Cardiac fibroblast (primary cell): ENCODE data around the gene WNT10A.
"Not testable (repeated sequence)": the region's sequence is repeated elsewhere in the genome, so short reads cannot be mapped to it uniquely, and the experiment has no call there.

Experiments
- DNase-seq, 2 donors: peaks; one replicate each; pipeline versions ENCODE4 v3.0.0 to v3.0.0-alpha.2; 2010; ENCODE audit warnings: low read depth in 2 of 2
- H3K4me3 ChIP-seq, 2 donors: replicated peaks in 1 of 2; 1 replicate in 1 of 2; 2 replicates in 1 of 2; pipeline ENCODE4 v1.5.1; 2011; ENCODE audit warnings: low read depth in 2 of 2, low read length in 2 of 2, mild to moderate bottlenecking in 2 of 2, moderate library complexity in 1 of 2
- CTCF ChIP-seq: IDR thresholded peaks from one replicate; pipeline ENCODE4 v1.5.1; 2011; ENCODE audit warnings: low read depth, mild to moderate bottlenecking, low read length, inconsistent platforms

The WNT10A gene

GRCh38 chr2:218920504-218920903, 39.9 kb downstream of the WNT10A start:
- no peak for DNase-seq
- no peak overlapping the region for H3K4me3 ChIP-seq
- no peak for TF ChIP-seq CTCF

GRCh38 chr2:218924757-218925156, 44.1 kb downstream of the WNT10A start:
- TF ChIP-seq CTCF = no peak
- H3K4me3 ChIP-seq = no peak overlapping the region
- no peak for DNase-seq

- no peak for TF ChIP-seq CTCF
- DNase-seq = no peak
- no peak overlapping the region for H3K4me3 ChIP-seq
Observed at GRCh38 chr2:218925434-218925833, 44.8 kb downstream of the WNT10A start.

GRCh38 chr2:218927422-218927821, 46.8 kb downstream of the WNT10A start:
- TF ChIP-seq CTCF = no peak
- no peak for DNase-seq
- H3K4me3 ChIP-seq = no peak overlapping the region

GRCh38 chr2:218927876-218928275, 47.2 kb downstream of the WNT10A start:
- no peak for TF ChIP-seq CTCF
- H3K4me3 ChIP-seq = no peak overlapping the region
- DNase-seq = no peak

GRCh38 chr2:218930488-218930887, 49.8 kb downstream of the WNT10A start:
- not testable (repeated sequence) for DNase-seq, H3K4me3 ChIP-seq

GRCh38 chr2:218931751-218932150, 51.1 kb downstream of the WNT10A start:
- DNase-seq, H3K4me3 ChIP-seq: not testable (repeated sequence)
